CD4-positive, alpha-beta T cell treated with Interferon gamma for 1 hour (primary cell): Measurements from ENCODE around the gene PRL.

Source experiments
- DNase-seq: peaks from one replicate; pipeline ENCODE4 v3.0.0-alpha.2; 2020

PRL gene

GRCh38 chr6:22296936-22297335, at the start of gene PRL:
Gene PRL (minus strand): TSS chr6:22297036. CDS start chr6:22296982, 54 bp downstream.
- no peak for DNase-seq

- DNase-seq: no peak
These were observed 47.0 kb upstream of the PRL start for GRCh38 chr6:22343864-22344263.

- no peak for DNase-seq
These were observed 37.9 kb upstream of the PRL start for GRCh38 chr6:22334778-22335177.

- no peak for DNase-seq
These were observed 37.0 kb upstream of the PRL start for GRCh38 chr6:22333802-22334201.

GRCh38 chr6:22332711-22333110, 35.9 kb upstream of the PRL start:
- DNase-seq: no peak

GRCh38 chr6:22332216-22332615, 35.4 kb upstream of the PRL start:
- no peak for DNase-seq

- DNase-seq: no peak
These were observed 34.1 kb upstream of the PRL start for GRCh38 chr6:22330941-22331340.

GRCh38 chr6:22328474-22328873, 31.6 kb upstream of the PRL start:
- DNase-seq: no peak

GRCh38 chr6:22327881-22328280, 31.0 kb upstream of the PRL start:
- DNase-seq: no peak

GRCh38 chr6:22326500-22326899, 29.7 kb upstream of the PRL start:
- DNase-seq: no peak

GRCh38 chr6:22325481-22325880, 28.6 kb upstream of the PRL start:
- DNase-seq: no peak

GRCh38 chr6:22323848-22324247, 27.0 kb upstream of the PRL start:
- no peak for DNase-seq

- DNase-seq: no peak
These were observed 25.5 kb upstream of the PRL start for GRCh38 chr6:22322103-22323030.

- no peak for DNase-seq
These were observed 23.9 kb upstream of the PRL start for GRCh38 chr6:22320750-22321149.

GRCh38 chr6:22318404-22318803, 21.6 kb upstream of the PRL start:
- no peak for DNase-seq

- DNase-seq: no peak
These were observed 17.0 kb upstream of the PRL start for GRCh38 chr6:22313796-22314195.

- no peak for DNase-seq
These were observed 12.1 kb upstream of the PRL start for GRCh38 chr6:22308939-22309338.

GRCh38 chr6:22306741-22307466, 10.1 kb upstream of the PRL start:
- DNase-seq: no peak

- no peak for DNase-seq
These were observed 6.0 kb upstream of the PRL start for GRCh38 chr6:22302838-22303237.

GRCh38 chr6:22300273-22300998, 3.6 kb upstream of the PRL start:
- no peak for DNase-seq

GRCh38 chr6:22298475-22298890, 1.6 kb upstream of the PRL start:
- no peak for DNase-seq

- no peak for DNase-seq
These were observed 769 bp downstream of the PRL start for GRCh38 chr6:22296067-22296466.

- no peak for DNase-seq
These were observed 1.7 kb downstream of the PRL start for GRCh38 chr6:22295145-22295544.
